Liver (tissue), 9 donors: ENCODE data around the gene TEX51. TPM values are rescaled to one million over a fixed set of nuclear protein-coding genes. Genes with fewer than 3 reads are reported as not detected.

Experiments used
- DNase-seq: peaks from one replicate; pipeline ENCODE4 v3.0.0-alpha.2; 2017; ENCODE audit warnings: low spot score
- H3K27ac ChIP-seq, 2 donors: one replicate each; pipeline ENCODE4 v1.7.0; 2013; ENCODE audit warnings: inconsistent platforms in 2 of 2, low read length in 2 of 2, control low read depth in 1 of 2, low read depth in 1 of 2, mild to moderate bottlenecking in 1 of 2
- H3K27me3 ChIP-seq, 4 donors: one replicate each; pipeline versions ENCODE4 v1.6.1 to v1.7.0; 2013; ENCODE audit warnings: low read length in 3 of 4, inconsistent platforms in 1 of 4, mild to moderate bottlenecking in 1 of 4, moderate library complexity in 1 of 4; ENCODE audit not compliant: control insufficient read depth in 4 of 4, insufficient read depth in 4 of 4
- H3K36me3 ChIP-seq, 4 donors: one replicate each; pipeline versions ENCODE4 v1.6.1 to v1.7.0; 2013; ENCODE audit warnings: low read length in 3 of 4, mild to moderate bottlenecking in 3 of 4, low read depth in 1 of 4, moderate library complexity in 1 of 4; ENCODE audit not compliant: control insufficient read depth in 4 of 4, insufficient read depth in 3 of 4
- H3K4me1 ChIP-seq, 4 donors: one replicate each; pipeline versions ENCODE4 v1.6.1 to v1.7.0; 2013; ENCODE audit warnings: low read length in 3 of 4, mild to moderate bottlenecking in 3 of 4, moderate library complexity in 1 of 4; ENCODE audit not compliant: control insufficient read depth in 4 of 4, insufficient read depth in 4 of 4
- H3K4me3 ChIP-seq, 3 donors: one replicate each; pipeline versions ENCODE4 v1.6.1 to v1.7.0; 2013; ENCODE audit warnings: low read length in 3 of 3, control low read depth in 1 of 3, low read depth in 1 of 3, mild to moderate bottlenecking in 1 of 3
- H3K9ac ChIP-seq, 2 donors: one replicate each; pipeline ENCODE4 v1.7.0; 2013; ENCODE audit warnings: low read length in 2 of 2, mild to moderate bottlenecking in 2 of 2, moderate library complexity in 2 of 2, control low read depth in 1 of 2, low read depth in 1 of 2
- H3K9me3 ChIP-seq, 4 donors: one replicate each; pipeline versions ENCODE4 v1.6.1 to v1.7.0; 2013; ENCODE audit warnings: low read length in 3 of 4; ENCODE audit not compliant: control insufficient read depth in 4 of 4
- FOXA1 ChIP-seq: IDR thresholded peaks from 2 replicates; pipeline ENCODE4 v1.6.1; 2016; ENCODE audit warnings: antibody characterized with exemption
- FOXA2 ChIP-seq: IDR thresholded peaks from 2 replicates; pipeline ENCODE4 v1.6.1; 2016; ENCODE audit warnings: antibody characterized with exemption
- GABPA ChIP-seq, 2 donors: IDR thresholded peaks in 1 of 2; conservative IDR thresholded peaks in 1 of 2; 2 replicates each; pipeline ENCODE4 v1.6.1; 2016; ENCODE audit warnings: antibody characterized with exemption in 2 of 2, mild to moderate bottlenecking in 1 of 2, moderate library complexity in 1 of 2
- HNF4A ChIP-seq, 2 donors: conservative IDR thresholded peaks; 2 replicates each; pipeline ENCODE4 v1.6.1; 2016; ENCODE audit warnings: antibody characterized with exemption in 2 of 2, mild to moderate bottlenecking in 2 of 2
- JUND ChIP-seq, 2 donors: IDR thresholded peaks; 2 replicates each; pipeline ENCODE4 v1.6.1; 2016; ENCODE audit warnings: antibody characterized with exemption in 2 of 2
- NR2F2 ChIP-seq: IDR thresholded peaks from 2 replicates; pipeline ENCODE4 v1.6.1; 2016; ENCODE audit warnings: antibody characterized with exemption
- RXRA ChIP-seq, 2 donors: IDR thresholded peaks; 2 replicates each; pipeline ENCODE4 v1.6.1; 2017 to 2018; ENCODE audit warnings: antibody characterized with exemption in 2 of 2, mild to moderate bottlenecking in 1 of 2
- SP1 ChIP-seq: IDR thresholded peaks from 2 replicates; pipeline ENCODE4 v1.6.1; 2018; ENCODE audit warnings: antibody characterized with exemption, mild to moderate bottlenecking
- TAF1 ChIP-seq: conservative IDR thresholded peaks from 2 replicates; pipeline ENCODE4 v1.6.1; 2016; ENCODE audit warnings: antibody characterized with exemption, mild to moderate bottlenecking
- WGBS: extraction: QIAGEN DNeasy Blood & Tissue Kit; methylation state at CpG from one replicate; pipeline ENCODE4 v1.1.7; 2013; 5-methylcytosine and 5-hydroxymethylcytosine counted together
- polyA plus RNA-seq, 2 donors: library from polyadenylated mRNA; stranded (reverse) in 1 of 2; unstranded in 1 of 2; fragments of 200-250 nt in 1 of 2; fragments of >200 nt in 1 of 2; fragmentation: Nextera tagmentation in 1 of 2; extraction: Ambion mirVana in 1 of 2; gene quantifications; one replicate each; pipeline versions ENCODE4 v1.2.1 to v1.2.3, GENCODE V29; 2013 to 2015
- total RNA-seq, 2 donors: library from RNA; depleted of rRNA; stranded (reverse); fragments of >200 nt; gene quantifications; one replicate each; pipeline ENCODE4 v1.2.3, GENCODE V29; 2014
- TF ChIP-seq, protein P1 (sequence below): IDR thresholded peaks from 2 replicates; pipeline ENCODE4 v1.6.1; 2016; ENCODE audit warnings: antibody characterized with exemption, mild to moderate bottlenecking
- TF ChIP-seq, protein P2 (sequence below): IDR thresholded peaks from 2 replicates; pipeline ENCODE4 v1.6.1; 2016; ENCODE audit warnings: antibody characterized with exemption
- TF ChIP-seq, protein P3 (sequence below): IDR thresholded peaks from 2 replicates; pipeline ENCODE4 v1.6.1; 2016; ENCODE audit warnings: antibody characterized with exemption
- donor health status: healthy.
- donor health status: healthy.
- donor health status: healthy.
- donor health status: healthy.
- donor health status: healthy.

Gene TEX51
- total and polyA plus RNA-seq, 4 donors, result not detected

DNA sequence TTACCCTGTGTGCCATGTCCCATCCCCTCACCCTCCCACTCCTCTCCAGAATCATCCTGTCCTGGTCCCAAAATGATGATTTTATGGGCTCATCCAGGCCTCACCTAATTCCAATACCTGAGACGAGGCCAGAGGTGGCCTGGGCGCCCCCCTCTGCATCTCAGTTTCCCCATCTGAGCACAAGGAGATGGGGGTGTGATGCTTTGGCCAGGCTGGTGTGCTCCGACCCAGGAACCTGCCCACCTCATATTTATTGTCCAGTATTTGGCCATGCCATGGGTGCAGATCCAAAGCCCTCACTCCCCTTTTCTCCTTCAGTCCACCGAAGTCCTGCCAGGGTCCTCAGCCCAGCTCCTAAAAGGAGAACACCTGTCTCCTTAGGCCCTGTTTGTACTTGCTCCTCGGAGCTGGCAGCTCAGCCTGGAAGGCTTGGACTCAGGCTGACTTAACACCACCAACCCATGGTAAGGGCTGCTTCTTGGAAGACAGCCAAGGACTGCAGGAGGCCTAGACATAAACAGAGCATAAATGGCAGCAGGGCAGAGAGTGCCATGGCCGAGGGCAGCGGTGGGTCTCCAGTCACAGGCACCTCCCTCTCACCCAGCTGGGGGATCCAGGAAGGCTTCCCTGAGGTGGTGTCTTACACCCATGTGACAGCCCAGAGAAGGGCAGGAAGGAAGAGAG is 3.6 kb downstream of the TEX51 start:
- Histone ChIP-seq H3K9ac (no peak overlapping the region), H3K4me3 (no peak overlapping the region), H3K4me1 (no peaks in the 10 kb centered on the region), H3K9me3 (peaks cover 0 to 4% (median 0%) of the 10 kb centered on the region in 4 donors), H3K27ac (no peak overlapping the region), H3K36me3 (no peaks in the 10 kb centered on the region), H3K27me3 (no peaks in the 10 kb centered on the region)
- DNase-seq, result peak; percentile 25
- 83% methylated on average over 7 of the region's 7 CpGs for WGBS
- TF ChIP-seq GABPA (IDR thresholded peaks at IDR 0.05 in 1 of 2, conservative IDR thresholded peaks at IDR 0.05 in 1 of 2), result no peak
- TF ChIP-seq, protein P1, sequence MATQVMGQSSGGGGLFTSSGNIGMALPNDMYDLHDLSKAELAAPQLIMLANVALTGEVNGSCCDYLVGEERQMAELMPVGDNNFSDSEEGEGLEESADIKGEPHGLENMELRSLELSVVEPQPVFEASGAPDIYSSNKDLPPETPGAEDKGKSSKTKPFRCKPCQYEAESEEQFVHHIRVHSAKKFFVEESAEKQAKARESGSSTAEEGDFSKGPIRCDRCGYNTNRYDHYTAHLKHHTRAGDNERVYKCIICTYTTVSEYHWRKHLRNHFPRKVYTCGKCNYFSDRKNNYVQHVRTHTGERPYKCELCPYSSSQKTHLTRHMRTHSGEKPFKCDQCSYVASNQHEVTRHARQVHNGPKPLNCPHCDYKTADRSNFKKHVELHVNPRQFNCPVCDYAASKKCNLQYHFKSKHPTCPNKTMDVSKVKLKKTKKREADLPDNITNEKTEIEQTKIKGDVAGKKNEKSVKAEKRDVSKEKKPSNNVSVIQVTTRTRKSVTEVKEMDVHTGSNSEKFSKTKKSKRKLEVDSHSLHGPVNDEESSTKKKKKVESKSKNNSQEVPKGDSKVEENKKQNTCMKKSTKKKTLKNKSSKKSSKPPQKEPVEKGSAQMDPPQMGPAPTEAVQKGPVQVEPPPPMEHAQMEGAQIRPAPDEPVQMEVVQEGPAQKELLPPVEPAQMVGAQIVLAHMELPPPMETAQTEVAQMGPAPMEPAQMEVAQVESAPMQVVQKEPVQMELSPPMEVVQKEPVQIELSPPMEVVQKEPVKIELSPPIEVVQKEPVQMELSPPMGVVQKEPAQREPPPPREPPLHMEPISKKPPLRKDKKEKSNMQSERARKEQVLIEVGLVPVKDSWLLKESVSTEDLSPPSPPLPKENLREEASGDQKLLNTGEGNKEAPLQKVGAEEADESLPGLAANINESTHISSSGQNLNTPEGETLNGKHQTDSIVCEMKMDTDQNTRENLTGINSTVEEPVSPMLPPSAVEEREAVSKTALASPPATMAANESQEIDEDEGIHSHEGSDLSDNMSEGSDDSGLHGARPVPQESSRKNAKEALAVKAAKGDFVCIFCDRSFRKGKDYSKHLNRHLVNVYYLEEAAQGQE, result no peak
- TF ChIP-seq, protein P2, sequence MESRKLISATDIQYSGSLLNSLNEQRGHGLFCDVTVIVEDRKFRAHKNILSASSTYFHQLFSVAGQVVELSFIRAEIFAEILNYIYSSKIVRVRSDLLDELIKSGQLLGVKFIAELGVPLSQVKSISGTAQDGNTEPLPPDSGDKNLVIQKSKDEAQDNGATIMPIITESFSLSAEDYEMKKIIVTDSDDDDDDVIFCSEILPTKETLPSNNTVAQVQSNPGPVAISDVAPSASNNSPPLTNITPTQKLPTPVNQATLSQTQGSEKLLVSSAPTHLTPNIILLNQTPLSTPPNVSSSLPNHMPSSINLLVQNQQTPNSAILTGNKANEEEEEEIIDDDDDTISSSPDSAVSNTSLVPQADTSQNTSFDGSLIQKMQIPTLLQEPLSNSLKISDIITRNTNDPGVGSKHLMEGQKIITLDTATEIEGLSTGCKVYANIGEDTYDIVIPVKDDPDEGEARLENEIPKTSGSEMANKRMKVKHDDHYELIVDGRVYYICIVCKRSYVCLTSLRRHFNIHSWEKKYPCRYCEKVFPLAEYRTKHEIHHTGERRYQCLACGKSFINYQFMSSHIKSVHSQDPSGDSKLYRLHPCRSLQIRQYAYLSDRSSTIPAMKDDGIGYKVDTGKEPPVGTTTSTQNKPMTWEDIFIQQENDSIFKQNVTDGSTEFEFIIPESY, result no peak

DNA sequence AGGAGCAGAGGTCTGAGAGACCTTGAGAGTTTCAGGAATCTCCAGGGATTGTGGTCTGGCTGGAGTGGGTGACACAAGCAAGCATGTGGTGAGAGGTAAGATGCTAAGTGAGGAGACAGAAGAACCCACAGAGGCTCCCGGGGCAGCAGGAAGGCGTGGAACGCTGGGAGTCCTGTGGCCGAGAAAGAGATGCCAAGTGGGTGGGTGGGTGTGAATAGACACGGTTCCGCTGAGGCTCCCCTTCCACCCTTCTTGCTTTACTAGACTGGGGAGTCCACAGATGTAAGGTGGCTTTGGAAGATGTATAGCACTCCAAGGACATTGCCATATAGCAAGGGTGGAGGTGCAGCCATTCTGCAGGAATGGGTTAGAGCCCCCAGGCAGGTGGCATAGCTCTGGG is 4.2 kb downstream of the TEX51 start:
- TF ChIP-seq, protein P2, result no peak
- TF ChIP-seq FOXA2, result no peak
- no peak for TF ChIP-seq RXRA (IDR thresholded peaks at IDR 0.05)
- TF ChIP-seq, protein P3, sequence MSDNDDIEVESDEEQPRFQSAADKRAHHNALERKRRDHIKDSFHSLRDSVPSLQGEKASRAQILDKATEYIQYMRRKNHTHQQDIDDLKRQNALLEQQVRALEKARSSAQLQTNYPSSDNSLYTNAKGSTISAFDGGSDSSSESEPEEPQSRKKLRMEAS, result no peak
- TF ChIP-seq SP1, result no peak
- TF ChIP-seq JUND (IDR thresholded peaks at IDR 0.05), result no peak
- no peak for TF ChIP-seq NR2F2
- TF ChIP-seq, protein P1, result no peak
- TF ChIP-seq FOXA1, result no peak
- TF ChIP-seq TAF1, result no peak
- no peak for TF ChIP-seq HNF4A (conservative IDR thresholded peaks at IDR 0.05)
- Histone ChIP-seq H3K4me1 (no peaks in the 10 kb centered on the region), H3K9ac (no peak overlapping the region), H3K9me3 (peaks cover 0 to 4% (median 0%) of the 10 kb centered on the region in 4 donors), H3K27ac (no peak overlapping the region), H3K4me3 (no peak overlapping the region), H3K27me3 (no peaks in the 10 kb centered on the region), H3K36me3 (no peaks in the 10 kb centered on the region)
- whole genome bisulfite sequencing, result 93% methylated on average over 6 of the region's 6 CpGs
- DNase-seq, result peak; percentile 24
